Nephron (organoid): ENCODE results near the gene CHSY1.

Experiments used
- H3K27ac Mint-ChIP-seq, 3 experiments: 2 replicates each; pipeline ENCODE4 v1.8.0; 2020; ENCODE audit warnings: mixed read lengths in 3 of 3, mild to moderate bottlenecking in 2 of 3, moderate library complexity in 1 of 3
- H3K27me3 Mint-ChIP-seq: 2 replicates; pipeline ENCODE4 v1.8.0; 2021; ENCODE audit warnings: low read depth, mild to moderate bottlenecking, moderate library complexity, mixed read lengths
- H3K36me3 Mint-ChIP-seq: 2 replicates; pipeline ENCODE4 v1.8.0; 2020; ENCODE audit warnings: low read depth, mixed read lengths
- H3K4me1 Mint-ChIP-seq: 2 replicates; pipeline ENCODE4 v1.8.0; 2020; ENCODE audit warnings: mixed read lengths
- H3K4me3 Mint-ChIP-seq, 3 experiments: 2 replicates each; pipeline ENCODE4 v1.8.0; 2020; ENCODE audit warnings: mild to moderate bottlenecking in 3 of 3, mixed read lengths in 3 of 3, moderate library complexity in 2 of 3
- H3K9me3 Mint-ChIP-seq: 2 replicates; pipeline ENCODE4 v1.8.0; 2020; ENCODE audit warnings: mixed read lengths
- TF ChIP-seq, protein P1 (sequence below), 3 experiments: fragments of 200-600 bp; sonication (generic); IDR thresholded peaks; one replicate each; pipeline ENCODE4 v1.5.0; 2021; ENCODE audit warnings: antibody characterized with exemption in 3 of 3; ENCODE audit not compliant: unreplicated experiment in 3 of 3

CHSY1 gene

DNA sequence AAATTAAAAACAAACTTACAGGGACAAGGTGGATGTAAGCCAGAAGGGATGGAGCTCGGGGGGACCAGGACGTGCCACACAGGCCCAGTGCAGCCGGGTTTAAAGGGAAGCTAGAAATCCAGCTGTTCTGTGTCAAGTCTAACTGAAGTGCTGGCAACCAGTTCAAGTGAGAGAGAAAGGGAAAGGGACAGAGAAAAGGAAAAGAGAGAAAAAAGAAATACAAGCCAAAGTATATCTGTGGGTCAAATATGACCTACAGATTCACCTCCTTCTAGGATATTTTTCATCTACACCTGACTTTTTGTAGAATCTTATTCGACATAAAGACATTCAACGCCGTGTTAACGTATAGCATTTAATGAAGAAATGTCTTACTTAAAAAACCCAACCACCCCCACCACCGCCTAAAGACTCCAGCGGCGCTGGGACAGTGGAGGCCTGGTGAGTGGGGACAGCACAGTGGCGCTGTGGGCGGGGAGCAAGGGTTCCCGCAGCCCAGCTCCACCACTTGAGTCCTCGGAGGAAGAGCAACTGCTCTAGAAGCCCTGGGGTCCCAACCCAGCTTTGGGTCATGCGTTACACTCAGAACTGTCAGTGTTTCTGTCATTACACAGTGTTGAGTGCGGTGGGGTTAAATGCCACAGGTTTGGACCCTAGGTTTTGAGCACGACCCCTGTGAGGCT lies 62.3 kb downstream of the CHSY1 start:
- Mint-ChIP-seq H3K9me3 (no peaks in the 10 kb centered on the region), H3K4me1 (peaks cover 69% of the 10 kb centered on the region), H3K4me3 (peak overlapping the region; percentile 3 to 70 (median 4)), H3K27me3 (no peaks in the 10 kb centered on the region), H3K36me3 (peaks cover 9% of the 10 kb centered on the region), H3K27ac (peak overlapping the region; percentile 86 to 95 (median 86))
- TF ChIP-seq, protein P1, sequence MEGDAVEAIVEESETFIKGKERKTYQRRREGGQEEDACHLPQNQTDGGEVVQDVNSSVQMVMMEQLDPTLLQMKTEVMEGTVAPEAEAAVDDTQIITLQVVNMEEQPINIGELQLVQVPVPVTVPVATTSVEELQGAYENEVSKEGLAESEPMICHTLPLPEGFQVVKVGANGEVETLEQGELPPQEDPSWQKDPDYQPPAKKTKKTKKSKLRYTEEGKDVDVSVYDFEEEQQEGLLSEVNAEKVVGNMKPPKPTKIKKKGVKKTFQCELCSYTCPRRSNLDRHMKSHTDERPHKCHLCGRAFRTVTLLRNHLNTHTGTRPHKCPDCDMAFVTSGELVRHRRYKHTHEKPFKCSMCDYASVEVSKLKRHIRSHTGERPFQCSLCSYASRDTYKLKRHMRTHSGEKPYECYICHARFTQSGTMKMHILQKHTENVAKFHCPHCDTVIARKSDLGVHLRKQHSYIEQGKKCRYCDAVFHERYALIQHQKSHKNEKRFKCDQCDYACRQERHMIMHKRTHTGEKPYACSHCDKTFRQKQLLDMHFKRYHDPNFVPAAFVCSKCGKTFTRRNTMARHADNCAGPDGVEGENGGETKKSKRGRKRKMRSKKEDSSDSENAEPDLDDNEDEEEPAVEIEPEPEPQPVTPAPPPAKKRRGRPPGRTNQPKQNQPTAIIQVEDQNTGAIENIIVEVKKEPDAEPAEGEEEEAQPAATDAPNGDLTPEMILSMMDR (IDR thresholded peaks at IDR 0.05; ENCODE audit: unreplicated experiment in 3 of 3), result no peak

DNA sequence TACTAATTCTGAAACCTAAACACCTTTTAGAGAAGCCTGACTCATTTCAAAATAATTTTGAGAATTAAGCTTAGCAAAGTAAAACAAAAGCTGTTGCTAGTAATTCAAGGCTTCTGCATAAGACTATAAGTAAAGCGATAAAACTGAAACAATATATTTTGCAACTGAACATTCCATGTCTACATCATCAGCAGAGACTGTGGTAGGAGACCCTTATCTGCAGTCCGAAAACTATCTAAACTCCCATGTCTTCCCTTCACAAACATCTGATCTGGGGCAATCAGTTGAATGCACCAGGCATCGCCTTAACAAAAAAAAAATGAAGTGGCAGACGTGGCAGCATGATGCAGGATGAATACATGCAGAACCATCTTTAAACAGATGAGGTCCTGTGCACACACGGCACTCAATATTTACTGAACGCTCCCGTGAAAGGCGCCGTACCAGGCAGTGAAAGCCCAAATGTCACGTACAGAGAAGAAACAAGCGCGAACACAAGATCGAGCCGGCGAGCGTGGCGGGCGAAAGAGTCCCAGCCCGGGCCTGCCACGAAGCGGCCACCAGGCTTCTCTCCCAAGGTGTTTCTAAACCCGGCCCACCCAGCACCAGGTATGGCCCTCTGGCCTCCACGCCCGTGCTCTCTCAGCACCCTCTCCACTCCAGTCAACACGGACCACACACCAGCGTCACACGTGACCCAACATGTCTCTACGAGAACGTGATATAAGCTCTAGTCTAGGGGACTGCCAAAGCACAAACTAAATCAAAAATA lies 63.0 kb downstream of the CHSY1 start:
- Mint-ChIP-seq H3K36me3 (peaks cover 12% of the 10 kb centered on the region), H3K4me1 (peaks cover 66% of the 10 kb centered on the region), H3K9me3 (no peaks in the 10 kb centered on the region), H3K27me3 (no peaks in the 10 kb centered on the region), H3K4me3 (peak overlapping the region; percentile 3 to 70 (median 4)), H3K27ac (peak overlapping the region; percentile 86 to 95 (median 86))
- TF ChIP-seq, protein P1 (IDR thresholded peaks at IDR 0.05; ENCODE audit: unreplicated experiment in 3 of 3), result no peak

DNA sequence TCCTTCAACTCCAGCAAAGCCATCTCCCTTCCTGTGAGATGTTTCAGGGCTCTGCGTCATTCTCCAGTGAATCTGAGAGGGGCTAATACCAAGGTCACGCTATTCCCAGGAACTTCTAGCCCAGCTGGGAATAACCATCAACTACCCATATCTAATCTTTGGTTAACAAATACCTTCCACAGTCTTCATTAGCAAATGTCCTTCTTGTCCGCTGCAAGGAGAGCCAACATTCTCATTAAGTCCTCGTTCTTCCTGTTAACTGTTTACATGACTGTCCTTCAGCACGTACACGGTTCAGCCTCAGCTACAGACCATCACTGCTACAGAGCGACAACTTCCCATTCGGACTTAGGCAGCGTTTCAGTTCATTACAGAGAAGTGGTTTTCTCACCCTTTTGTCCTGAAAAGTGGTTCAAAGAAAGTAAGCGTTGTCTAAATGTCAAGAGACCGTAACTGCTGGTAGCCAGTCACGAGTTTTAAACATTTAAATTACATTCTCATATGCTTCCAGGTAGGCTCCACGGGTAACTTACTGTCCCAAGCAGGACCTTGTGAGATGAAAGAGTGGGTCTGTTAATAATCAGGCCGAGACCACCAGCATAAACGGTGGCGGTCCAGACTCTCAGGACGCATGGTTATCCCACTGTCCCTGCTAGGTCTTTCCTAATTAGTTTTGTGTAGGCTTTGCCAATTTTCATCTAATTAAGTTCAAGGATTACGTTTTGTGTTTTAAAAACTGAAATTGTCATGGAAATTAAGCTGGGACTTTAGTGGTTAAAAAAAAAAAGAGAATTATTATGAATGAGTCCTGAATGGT lies 63.8 kb downstream of the CHSY1 start:
- TF ChIP-seq, protein P1 (IDR thresholded peaks at IDR 0.05; ENCODE audit: unreplicated experiment in 3 of 3), result no peak

DNA sequence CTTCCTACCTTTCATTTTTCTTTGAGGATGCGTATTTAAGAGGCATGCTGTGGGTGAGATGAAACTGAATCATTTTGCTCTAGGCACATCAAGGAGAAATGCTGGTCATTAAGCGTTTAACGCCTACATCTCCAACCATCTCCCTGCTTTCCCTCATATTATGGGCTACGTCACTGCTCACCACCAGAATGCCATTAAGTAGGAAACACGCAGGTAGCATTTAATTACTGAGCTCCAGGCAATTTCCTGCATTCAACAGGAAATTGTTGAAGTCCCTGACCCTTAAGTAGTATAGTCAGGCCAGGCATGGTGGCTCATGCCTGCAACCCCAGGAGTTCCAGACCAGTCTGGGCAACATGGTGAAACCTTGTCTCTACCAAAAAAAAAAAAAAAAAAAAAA lies 66.1 kb downstream of the CHSY1 start:
- Mint-ChIP-seq H3K9me3 (no peaks in the 10 kb centered on the region), H3K27me3 (no peaks in the 10 kb centered on the region), H3K36me3 (peaks cover 43% of the 10 kb centered on the region), H3K4me3 (no peak overlapping the region), H3K4me1 (peaks cover 70% of the 10 kb centered on the region), H3K27ac (peak overlapping the region; percentile 38 to 65 (median 42))
- TF ChIP-seq, protein P1 (IDR thresholded peaks at IDR 0.05; ENCODE audit: unreplicated experiment in 3 of 3), result no peak

More for the DNA sequence above, 63.8 kb downstream of the CHSY1 start:
- Mint-ChIP-seq H3K9me3 (no peaks in the 10 kb centered on the region), H3K27me3 (no peaks in the 10 kb centered on the region), H3K36me3 (peaks cover 20% of the 10 kb centered on the region), H3K4me3 (peak overlapping the region; percentile 57 to 73 (median 73)), H3K27ac (peak overlapping the region; percentile 93 to 95 (median 95)), H3K4me1 (peaks cover 66% of the 10 kb centered on the region)

DNA sequence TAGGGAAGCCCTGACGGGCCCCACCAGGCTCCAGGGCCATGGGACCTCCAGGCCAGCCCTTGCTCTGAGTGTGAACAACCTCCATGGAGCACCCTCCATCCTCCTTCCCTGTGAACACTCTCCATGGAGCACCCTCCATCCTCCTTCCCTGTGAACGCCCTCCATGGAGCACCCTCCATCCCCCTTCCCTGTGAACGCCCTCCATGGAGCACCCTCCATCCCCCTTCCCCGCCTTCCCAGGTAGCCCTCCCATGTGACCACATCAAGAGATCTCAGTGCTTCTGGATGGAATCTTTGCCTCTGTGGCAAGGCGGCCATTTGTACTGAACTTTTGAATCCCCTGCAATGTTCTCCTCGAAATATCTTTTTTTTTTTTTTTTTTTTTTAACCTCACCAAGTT lies 66.5 kb downstream of the CHSY1 start:
- H3K27me3 Mint-ChIP-seq, result no peaks in the 10 kb centered on the region
- H3K4me1 Mint-ChIP-seq, result peaks cover 70% of the 10 kb centered on the region
- H3K4me3 Mint-ChIP-seq, result no peak overlapping the region
- peak overlapping the region; percentile 42 to 86 (median 65) for H3K27ac Mint-ChIP-seq
- peaks cover 47% of the 10 kb centered on the region for H3K36me3 Mint-ChIP-seq
- TF ChIP-seq, protein P1 (IDR thresholded peaks at IDR 0.05; ENCODE audit: unreplicated experiment in 3 of 3), result no peak
- H3K9me3 Mint-ChIP-seq, result no peaks in the 10 kb centered on the region
